ENCODE results near the gene KIAA1217.

GRCh38 chr10:24416248-24416647 lies 207.3 kb downstream of the KIAA1217 start:
- TF ChIP-seq, protein P1, sequence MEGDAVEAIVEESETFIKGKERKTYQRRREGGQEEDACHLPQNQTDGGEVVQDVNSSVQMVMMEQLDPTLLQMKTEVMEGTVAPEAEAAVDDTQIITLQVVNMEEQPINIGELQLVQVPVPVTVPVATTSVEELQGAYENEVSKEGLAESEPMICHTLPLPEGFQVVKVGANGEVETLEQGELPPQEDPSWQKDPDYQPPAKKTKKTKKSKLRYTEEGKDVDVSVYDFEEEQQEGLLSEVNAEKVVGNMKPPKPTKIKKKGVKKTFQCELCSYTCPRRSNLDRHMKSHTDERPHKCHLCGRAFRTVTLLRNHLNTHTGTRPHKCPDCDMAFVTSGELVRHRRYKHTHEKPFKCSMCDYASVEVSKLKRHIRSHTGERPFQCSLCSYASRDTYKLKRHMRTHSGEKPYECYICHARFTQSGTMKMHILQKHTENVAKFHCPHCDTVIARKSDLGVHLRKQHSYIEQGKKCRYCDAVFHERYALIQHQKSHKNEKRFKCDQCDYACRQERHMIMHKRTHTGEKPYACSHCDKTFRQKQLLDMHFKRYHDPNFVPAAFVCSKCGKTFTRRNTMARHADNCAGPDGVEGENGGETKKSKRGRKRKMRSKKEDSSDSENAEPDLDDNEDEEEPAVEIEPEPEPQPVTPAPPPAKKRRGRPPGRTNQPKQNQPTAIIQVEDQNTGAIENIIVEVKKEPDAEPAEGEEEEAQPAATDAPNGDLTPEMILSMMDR (IDR thresholded peaks at IDR 0.05): no peak
- TF ChIP-seq POLR2A (IDR thresholded peaks at IDR 0.05): no peak
